Neural progenitor cell (in vitro differentiated cells): ENCODE results near the gene FAM53B. TPM values are rescaled to one million over a fixed set of nuclear protein-coding genes. Genes with fewer than 3 reads are reported as not detected.

Source experiments
- DNase-seq: peaks from one replicate; pipeline ENCODE4 v3.0.0-alpha.2; 2016; ENCODE audit warnings: low spot score
- H2AFZ ChIP-seq: fragments of 200-600 bp; sonication (generic); replicated peaks from 2 replicates; pipeline ENCODE4 v1.6.1; 2016; ENCODE audit warnings: antibody characterized with exemption
- H3F3A ChIP-seq: fragments of 200-600 bp; sonication (generic); 2 replicates; pipeline ENCODE4 v1.6.1; 2016; ENCODE audit warnings: antibody characterized with exemption, low read depth
- H3K27ac ChIP-seq: fragments of 200-600 bp; sonication (generic); 2 replicates; pipeline ENCODE4 v1.5.1; 2016; ENCODE audit warnings: mild to moderate bottlenecking
- H3K27me3 ChIP-seq: fragments of 200-600 bp; sonication (generic); 2 replicates; pipeline ENCODE4 v1.6.1; 2016; ENCODE audit warnings: mild to moderate bottlenecking, moderate library complexity
- H3K36me3 ChIP-seq: fragments of 200-600 bp; sonication (generic); 2 replicates; pipeline ENCODE4 v1.5.1; 2016
- H3K4me1 ChIP-seq: fragments of 200-600 bp; sonication (generic); 2 replicates; pipeline ENCODE4 v1.6.1; 2016; ENCODE audit warnings: mixed run types
- H3K4me2 ChIP-seq: fragments of 200-600 bp; sonication (generic); 2 replicates; pipeline ENCODE4 v1.6.1; 2016
- H3K4me3 ChIP-seq: fragments of 200-600 bp; sonication (generic); 2 replicates; pipeline ENCODE4 v1.5.1; 2016
- H3K79me2 ChIP-seq: fragments of 200-600 bp; sonication (generic); 2 replicates; pipeline ENCODE4 v1.6.1; 2016; ENCODE audit warnings: low read depth
- H3K9ac ChIP-seq: fragments of 200-600 bp; sonication (generic); 2 replicates; pipeline ENCODE4 v1.6.1; 2016
- H3K9me3 ChIP-seq: fragments of 200-600 bp; sonication (generic); 2 replicates; pipeline ENCODE4 v1.5.1; 2016; ENCODE audit warnings: low read depth
- H4K20me1 ChIP-seq: fragments of 200-600 bp; sonication (generic); 2 replicates; pipeline ENCODE4 v1.6.1; 2016; ENCODE audit warnings: low read depth
- H3K27ac Mint-ChIP-seq: 3 replicates; pipeline ENCODE4 v1.8.0; 2021; ENCODE audit warnings: mixed read lengths
- H3K27me3 Mint-ChIP-seq: 2 replicates; pipeline ENCODE4 v1.8.0; 2022; ENCODE audit warnings: low read depth, mild to moderate bottlenecking, inconsistent platforms, moderate library complexity, mixed read lengths; ENCODE audit not compliant: insufficient read depth
- H3K36me3 Mint-ChIP-seq: 3 replicates; pipeline ENCODE4 v1.8.0; 2021; ENCODE audit warnings: mixed read lengths
- H3K4me1 Mint-ChIP-seq: 3 replicates; pipeline ENCODE4 v1.8.0; 2021; ENCODE audit warnings: mixed read lengths
- H3K4me3 Mint-ChIP-seq: 3 replicates; pipeline ENCODE4 v1.8.0; 2021; ENCODE audit warnings: mild to moderate bottlenecking, moderate library complexity, mixed read lengths
- H3K9me3 Mint-ChIP-seq: 3 replicates; pipeline ENCODE4 v1.8.0; 2020; ENCODE audit warnings: mixed read lengths
- EZH2 ChIP-seq: fragments of 200-600 bp; sonication (generic); IDR thresholded peaks from 2 replicates; pipeline ENCODE4 v1.6.1; 2017; ENCODE audit warnings: antibody characterized with exemption, mild to moderate bottlenecking, moderate library complexity
- EZH2phosphoT487 ChIP-seq: fragments of 200-600 bp; sonication (generic); IDR thresholded peaks from 2 replicates; pipeline ENCODE4 v1.6.1; 2017; ENCODE audit warnings: antibody characterized with exemption
- total RNA-seq: library from RNA; depleted of rRNA; stranded (reverse); fragments of >200 nt; gene quantifications from 2 replicates; pipeline ENCODE4 v1.2.3, GENCODE V29; 2015; ENCODE audit warnings: low replicate concordance
- TF ChIP-seq, protein P1 (sequence below): fragments of 200-600 bp; sonication (generic); IDR thresholded peaks from 2 replicates; pipeline ENCODE4 v1.5.1; 2017; ENCODE audit warnings: antibody characterized with exemption, mild to moderate bottlenecking

The FAM53B gene
- total RNA-seq, 1 donor from 2014 or later: 15.3 TPM

DNA sequence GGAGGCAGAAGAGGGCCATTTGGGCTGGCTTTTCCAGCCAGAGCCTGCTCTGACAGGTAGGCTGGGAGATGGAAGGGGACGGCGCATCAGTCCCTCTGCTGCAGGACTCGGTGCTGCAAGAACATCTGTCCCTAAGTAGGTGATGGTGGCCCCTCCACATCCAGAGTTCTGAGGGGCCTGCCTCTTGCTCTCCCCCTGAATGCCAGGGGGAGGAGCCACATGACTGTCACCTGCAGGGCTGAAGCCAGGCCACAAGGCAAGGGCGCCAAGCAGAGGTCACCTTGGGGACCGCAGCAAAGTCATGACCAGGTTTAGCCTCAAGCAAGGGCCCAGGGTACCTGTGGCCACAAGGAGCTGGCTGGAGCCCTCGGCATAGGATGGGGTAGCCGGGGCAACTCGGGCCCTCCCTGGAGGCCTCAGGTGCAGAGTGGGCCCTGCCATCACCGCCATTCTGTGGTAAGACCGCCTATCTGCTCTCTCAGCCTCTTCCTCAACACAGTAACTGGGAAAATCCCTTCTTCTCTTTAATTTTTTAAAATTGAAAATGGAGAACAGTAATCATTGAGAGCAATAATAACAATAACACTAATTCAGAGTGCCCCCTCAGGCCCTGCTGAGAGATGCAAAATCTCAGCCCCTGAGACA lies 99.3 kb downstream of the FAM53B start:
- DNase-seq: no peak
- Mint-ChIP-seq H3K4me1 (peaks cover 52% of the 10 kb centered on the region), H3K4me3 (no peak overlapping the region), H3K36me3 (peaks cover 4% of the 10 kb centered on the region), H3K27me3 (peaks cover 2% of the 10 kb centered on the region), H3K9me3 (no peaks in the 10 kb centered on the region), H3K27ac (no peak overlapping the region)
- H4K20me1 ChIP-seq: peaks cover 13% of the 10 kb centered on the region
- no peak overlapping the region for H3K4me3 ChIP-seq
- H3K9me3 ChIP-seq: no peaks in the 10 kb centered on the region
- H3K36me3 ChIP-seq: no peaks in the 10 kb centered on the region
- H3K79me2 ChIP-seq: peaks cover 41% of the 10 kb centered on the region
- peaks cover 78% of the 10 kb centered on the region for H3K4me1 ChIP-seq
- no peaks in the 10 kb centered on the region for H3K27me3 ChIP-seq
- H3F3A ChIP-seq: peaks cover 40% of the 10 kb centered on the region
- no peak overlapping the region for H3K9ac ChIP-seq
- H3K27ac ChIP-seq: peak overlapping the region; percentile 97
- H3K4me2 ChIP-seq: no peak overlapping the region
- H2AFZ ChIP-seq: no peak overlapping the region
- TF ChIP-seq, protein P1, sequence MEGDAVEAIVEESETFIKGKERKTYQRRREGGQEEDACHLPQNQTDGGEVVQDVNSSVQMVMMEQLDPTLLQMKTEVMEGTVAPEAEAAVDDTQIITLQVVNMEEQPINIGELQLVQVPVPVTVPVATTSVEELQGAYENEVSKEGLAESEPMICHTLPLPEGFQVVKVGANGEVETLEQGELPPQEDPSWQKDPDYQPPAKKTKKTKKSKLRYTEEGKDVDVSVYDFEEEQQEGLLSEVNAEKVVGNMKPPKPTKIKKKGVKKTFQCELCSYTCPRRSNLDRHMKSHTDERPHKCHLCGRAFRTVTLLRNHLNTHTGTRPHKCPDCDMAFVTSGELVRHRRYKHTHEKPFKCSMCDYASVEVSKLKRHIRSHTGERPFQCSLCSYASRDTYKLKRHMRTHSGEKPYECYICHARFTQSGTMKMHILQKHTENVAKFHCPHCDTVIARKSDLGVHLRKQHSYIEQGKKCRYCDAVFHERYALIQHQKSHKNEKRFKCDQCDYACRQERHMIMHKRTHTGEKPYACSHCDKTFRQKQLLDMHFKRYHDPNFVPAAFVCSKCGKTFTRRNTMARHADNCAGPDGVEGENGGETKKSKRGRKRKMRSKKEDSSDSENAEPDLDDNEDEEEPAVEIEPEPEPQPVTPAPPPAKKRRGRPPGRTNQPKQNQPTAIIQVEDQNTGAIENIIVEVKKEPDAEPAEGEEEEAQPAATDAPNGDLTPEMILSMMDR: no peak
- TF ChIP-seq EZH2phosphoT487 (no peak), EZH2 (no peak)

DNA sequence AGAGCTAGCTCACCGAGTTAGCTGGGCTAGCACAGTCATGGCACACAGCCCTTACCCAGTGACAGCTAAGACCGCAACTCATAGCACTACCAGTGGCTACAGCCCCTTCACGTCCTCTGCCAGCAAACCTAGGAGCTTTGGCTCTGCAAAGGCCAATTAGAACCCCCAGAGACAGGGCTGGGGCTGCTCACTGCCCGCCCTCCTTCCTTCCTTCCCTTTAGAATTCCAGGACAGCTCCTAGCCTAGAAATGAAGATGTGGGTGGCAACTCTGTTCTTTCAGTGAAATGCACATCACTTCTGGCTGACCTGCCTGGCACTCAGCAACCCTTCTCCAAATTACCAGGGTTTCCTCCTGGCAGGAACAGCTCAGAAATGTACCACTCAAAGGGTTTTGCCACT lies 99.9 kb downstream of the FAM53B start:
- Histone ChIP-seq H3K79me2 (peaks cover 47% of the 10 kb centered on the region), H3K9me3 (no peaks in the 10 kb centered on the region), H4K20me1 (peaks cover 13% of the 10 kb centered on the region), H3K4me2 (peak overlapping the region; percentile 73), H3K4me3 (no peak overlapping the region), H3F3A (peaks cover 36% of the 10 kb centered on the region), H3K27me3 (no peaks in the 10 kb centered on the region), H3K36me3 (no peaks in the 10 kb centered on the region), H3K4me1 (peaks cover 73% of the 10 kb centered on the region), H3K9ac (no peak overlapping the region), H3K27ac (peak overlapping the region; percentile 97), H2AFZ (no peak overlapping the region)
- DNase-seq: peak; percentile 41
- Mint-ChIP-seq H3K4me3 (no peak overlapping the region), H3K36me3 (peaks cover 4% of the 10 kb centered on the region), H3K27ac (peak overlapping the region; percentile 37), H3K27me3 (peaks cover 2% of the 10 kb centered on the region), H3K9me3 (no peaks in the 10 kb centered on the region), H3K4me1 (peaks cover 46% of the 10 kb centered on the region)
- TF ChIP-seq, protein P1: no peak
- no peak for TF ChIP-seq EZH2

DNA sequence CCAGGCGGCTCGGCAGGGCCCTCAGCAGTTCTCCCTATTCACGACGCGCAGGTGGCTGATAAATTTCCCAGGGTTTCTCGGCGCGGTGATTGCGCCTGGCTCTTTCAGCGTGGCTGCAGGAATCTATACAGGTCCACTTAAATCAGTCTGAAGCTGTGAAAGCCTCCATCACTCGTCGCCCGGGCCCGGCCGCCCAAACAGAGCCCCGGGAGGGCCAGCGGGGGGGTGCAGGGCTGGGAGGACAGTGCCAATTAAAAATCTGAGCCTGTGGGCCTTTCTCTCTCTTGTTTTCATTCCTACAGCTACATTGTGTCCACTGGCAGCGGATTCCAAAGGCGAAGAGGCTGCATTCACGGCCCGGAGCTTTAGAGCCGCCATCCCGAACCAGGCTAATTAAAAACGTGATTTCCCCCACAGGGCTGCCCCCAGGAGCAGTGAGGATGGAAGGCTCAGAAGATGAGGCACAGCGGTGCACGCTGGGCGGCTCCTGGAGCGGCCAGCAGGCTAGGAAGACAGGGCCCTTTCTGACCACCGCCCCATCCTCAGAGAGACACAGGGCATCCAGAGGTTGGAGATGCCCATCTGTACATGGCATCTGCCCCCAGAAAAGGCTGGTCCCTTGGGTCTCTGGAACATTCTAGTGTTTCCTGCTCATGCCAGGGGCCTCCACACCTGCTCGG lies 100.7 kb downstream of the FAM53B start:
- H3K9ac ChIP-seq: no peak overlapping the region
- peak overlapping the region; percentile 97 for H3K27ac ChIP-seq
- Mint-ChIP-seq H3K36me3 (peaks cover 4% of the 10 kb centered on the region), H3K27ac (peak overlapping the region; percentile 50), H3K9me3 (no peaks in the 10 kb centered on the region), H3K4me1 (peaks cover 42% of the 10 kb centered on the region), H3K4me3 (no peak overlapping the region), H3K27me3 (peaks cover 2% of the 10 kb centered on the region)
- H3F3A ChIP-seq: peaks cover 36% of the 10 kb centered on the region
- peak overlapping the region; percentile 73 for H3K4me2 ChIP-seq
- peaks cover 65% of the 10 kb centered on the region for H3K4me1 ChIP-seq
- H2AFZ ChIP-seq: no peak overlapping the region
- TF ChIP-seq, protein P1: no peak
- TF ChIP-seq EZH2phosphoT487 (no peak), EZH2 (no peak)
- H3K4me3 ChIP-seq: no peak overlapping the region
- peaks cover 13% of the 10 kb centered on the region for H4K20me1 ChIP-seq
- no peaks in the 10 kb centered on the region for H3K9me3 ChIP-seq
- peaks cover 55% of the 10 kb centered on the region for H3K79me2 ChIP-seq
- H3K27me3 ChIP-seq: no peaks in the 10 kb centered on the region
- no peaks in the 10 kb centered on the region for H3K36me3 ChIP-seq
- peak; percentile 93 for DNase-seq
